Measurements from ENCODE around the gene PRDM11.
A peak's percentile ranks its signal among the peaks of the same experiment; 100 is the strongest.

Gene PRDM11

DNA sequence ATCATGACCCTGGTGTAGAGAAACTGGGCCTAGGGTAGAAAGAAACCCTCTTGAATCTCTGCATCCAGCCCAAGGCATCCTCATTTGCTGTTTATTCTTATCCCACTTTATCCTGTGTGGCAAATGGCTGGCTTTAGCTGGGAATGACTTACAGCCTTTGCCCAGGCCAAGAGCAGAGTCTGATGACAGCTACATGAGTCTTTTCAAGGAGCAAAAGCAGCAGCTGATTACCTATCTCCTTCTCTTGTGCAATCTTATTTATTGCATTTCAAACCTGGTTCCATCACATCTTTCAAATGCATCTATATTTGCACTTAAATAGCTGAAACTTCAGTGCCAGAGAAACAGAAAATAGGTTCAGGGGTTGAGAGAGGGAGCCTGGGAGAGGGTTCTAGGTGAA, 113.6 kb downstream of the PRDM11 start:
- DNase-seq (ENCODE audit: low read depth in 2 of 2) = no peak

DNA sequence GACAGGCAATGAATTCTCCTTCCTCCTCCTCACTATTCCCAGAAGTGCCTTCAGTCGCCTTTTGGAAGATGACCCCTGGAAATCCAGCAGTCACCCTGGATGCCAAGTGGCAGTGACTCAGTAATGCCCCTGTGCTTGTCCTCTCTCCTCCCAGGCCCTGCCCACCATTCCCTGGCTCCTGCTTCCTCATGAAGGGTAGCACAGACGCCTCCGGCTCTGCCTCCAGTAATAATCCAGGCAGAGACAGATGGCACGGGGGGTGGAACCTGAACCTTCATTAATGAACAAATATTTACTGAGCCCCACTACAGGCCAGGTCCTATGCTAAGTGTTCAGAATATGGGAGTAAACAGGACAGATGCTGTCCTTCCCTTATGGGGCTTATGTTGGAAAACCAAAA, 116.5 kb downstream of the PRDM11 start:
- no peak for DNase-seq (ENCODE audit: low read depth in 2 of 2)

- no peak for DNase-seq (ENCODE audit: low read depth in 2 of 2)
These were observed 117.3 kb downstream of the PRDM11 start for GRCh38 chr11:45263773-45264172.

DNA sequence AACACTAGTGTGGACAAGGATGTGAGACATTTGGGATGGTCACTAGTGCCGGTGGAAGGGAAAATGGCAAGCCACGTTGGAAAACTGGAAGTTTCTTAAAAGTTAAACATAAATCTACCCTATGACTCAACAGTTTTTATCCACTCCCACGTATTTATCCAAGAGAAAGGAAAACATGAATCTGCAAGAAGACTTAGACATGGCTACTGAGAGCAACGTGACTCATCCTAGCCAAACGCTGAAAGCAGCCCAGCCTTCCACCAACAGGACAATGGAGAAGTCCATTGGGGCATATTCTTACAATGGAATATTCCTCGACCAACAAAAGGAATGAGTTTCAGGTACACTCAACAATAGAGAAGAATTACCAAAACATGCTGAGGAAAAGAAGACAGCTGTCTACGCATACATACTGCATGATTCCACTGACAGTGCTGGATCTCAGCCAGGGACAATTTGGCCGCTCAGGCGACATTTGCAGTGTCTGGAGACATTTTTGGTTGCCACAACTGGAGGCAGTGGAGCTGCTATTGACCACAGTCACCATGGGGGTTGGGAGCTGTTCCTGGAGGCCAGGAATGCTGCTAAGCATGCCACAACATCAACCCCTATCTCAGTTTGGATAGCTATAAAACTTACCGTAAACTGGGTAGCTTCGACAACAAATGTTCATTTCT, 118.5 kb downstream of the PRDM11 start:
- DNase-seq (ENCODE audit: low read depth in 2 of 2) = no peak

DNA sequence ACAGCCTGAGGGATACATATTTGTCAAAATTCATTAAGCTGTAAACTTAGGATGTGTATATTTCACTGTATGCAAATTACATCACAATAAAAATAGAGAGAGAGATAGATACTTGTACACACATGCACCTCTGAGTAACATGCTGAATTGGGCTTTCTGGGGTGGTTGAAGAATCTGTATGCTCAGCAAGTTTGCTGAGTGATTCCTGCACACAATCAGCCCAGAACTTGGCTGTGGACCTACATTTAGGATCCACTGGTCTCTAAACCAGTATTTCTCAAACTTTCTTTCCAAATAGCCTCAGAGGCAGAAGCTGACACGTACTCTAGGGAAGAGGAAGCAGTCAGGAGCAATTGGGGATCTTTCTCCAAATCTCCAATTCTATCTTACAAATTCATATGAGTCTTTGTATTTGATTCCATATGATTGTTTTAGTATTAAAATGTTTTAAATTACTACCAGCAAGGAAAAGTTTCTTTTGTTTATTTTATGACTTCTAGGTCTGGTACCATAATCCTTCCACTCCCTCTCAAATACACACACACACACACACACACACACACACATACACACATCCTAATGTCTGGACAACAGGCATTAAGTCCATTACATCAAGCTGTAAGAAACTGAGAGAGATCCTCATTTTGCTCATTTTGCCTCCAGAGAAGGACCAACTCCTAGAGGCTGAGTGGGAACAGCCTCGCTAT, 119.7 kb downstream of the PRDM11 start:
- DNase-seq (ENCODE audit: low read depth in 2 of 2) = no peak

DNA sequence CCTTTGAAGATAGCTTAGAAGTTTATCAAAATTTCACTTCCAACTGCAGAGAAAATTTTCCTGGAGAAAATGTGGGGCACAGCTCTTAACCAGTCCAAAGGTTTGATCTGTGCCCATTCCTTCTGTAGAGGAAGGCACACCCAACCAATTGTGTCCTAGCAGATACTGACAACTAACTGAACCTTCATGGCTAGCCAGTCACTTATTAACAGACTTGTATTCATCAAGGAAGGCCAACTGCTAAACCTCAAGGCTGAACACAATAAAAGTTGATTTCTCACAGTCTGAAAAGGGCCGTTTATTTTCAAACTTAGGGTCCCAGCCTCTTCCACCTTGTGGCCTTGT, 120.2 kb downstream of the PRDM11 start:
- no peak for DNase-seq (ENCODE audit: low read depth in 2 of 2)

GRCh38 chr11:45267052-45267451, 120.6 kb downstream of the PRDM11 start:
- peak; percentile 20 to 55 for DNase-seq (ENCODE audit: low read depth in 2 of 2)

DNA sequence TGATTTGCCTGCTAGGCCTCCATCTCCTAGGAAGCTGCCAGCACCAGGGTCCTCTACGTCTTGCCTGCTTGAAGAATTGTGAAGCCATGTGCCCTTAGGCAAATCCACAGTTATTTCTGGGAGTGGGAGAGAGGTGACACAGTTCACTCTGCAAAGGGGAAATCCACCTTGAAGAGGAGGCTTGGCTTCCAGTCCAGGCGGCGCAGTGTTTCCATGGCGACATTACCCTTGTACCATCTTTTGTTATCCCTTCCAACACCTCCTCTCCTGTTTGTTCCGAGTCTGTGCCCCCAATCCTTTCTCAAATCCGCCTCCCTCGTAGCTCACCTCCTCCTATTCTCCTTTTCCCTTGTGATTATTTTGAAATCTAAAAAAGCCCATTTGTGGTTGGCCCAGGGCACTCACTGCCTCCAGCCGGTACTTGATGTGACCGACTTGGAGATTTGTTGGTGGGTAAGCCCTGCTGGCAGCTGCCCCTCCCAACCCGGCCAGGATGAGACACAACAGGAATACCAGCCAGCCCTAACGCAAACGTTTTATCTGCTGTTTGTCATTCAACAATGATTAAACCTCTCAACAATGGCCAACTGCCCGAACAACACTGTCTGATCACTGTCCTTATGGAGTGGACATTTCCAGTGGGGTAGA, 121.3 kb downstream of the PRDM11 start:
- DNase-seq (ENCODE audit: low read depth in 2 of 2) = no peak

GRCh38 chr11:45269678-45270077, 123.2 kb downstream of the PRDM11 start:
- DNase-seq (ENCODE audit: low read depth in 2 of 2) = no peak

DNA sequence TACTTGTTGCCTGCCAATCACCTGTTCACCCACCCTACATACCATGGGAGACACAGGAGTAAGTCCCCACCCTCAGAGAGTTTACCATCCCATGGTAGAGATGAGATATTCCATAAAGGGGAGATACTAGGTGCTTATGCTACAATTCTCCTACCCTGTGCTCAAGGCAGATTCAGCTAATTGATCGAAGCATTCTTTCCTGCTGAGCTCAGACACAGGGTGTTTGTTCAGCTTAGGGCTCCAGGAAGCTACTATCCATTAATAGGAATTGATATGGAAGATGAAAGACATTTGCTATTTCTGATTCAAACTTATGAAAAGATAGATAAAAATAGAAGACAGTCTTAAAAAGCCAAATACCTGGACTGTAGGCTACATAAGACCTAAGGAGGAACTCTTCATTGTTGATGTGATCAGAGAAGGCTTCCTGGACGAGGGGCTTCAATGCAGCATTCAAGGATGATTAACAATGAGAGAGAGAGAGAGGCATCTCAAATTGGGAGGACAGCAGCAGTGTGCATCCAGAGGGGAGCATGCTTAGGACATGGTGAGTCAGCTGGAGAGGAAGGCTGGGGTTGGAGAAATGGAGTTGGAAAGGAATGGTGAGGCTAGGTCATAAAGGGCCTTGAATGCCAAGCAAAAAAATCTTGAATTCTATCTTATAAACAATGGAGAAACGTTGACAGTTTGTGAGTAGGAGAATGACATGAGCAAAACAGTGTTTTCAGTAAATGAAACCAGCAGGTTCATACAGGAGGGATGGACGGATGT, 124.7 kb downstream of the PRDM11 start:
- no peak for DNase-seq (ENCODE audit: low read depth in 2 of 2)

GRCh38 chr11:45272701-45273100, 126.3 kb downstream of the PRDM11 start:
- no peak for DNase-seq (ENCODE audit: low read depth in 2 of 2)

DNA sequence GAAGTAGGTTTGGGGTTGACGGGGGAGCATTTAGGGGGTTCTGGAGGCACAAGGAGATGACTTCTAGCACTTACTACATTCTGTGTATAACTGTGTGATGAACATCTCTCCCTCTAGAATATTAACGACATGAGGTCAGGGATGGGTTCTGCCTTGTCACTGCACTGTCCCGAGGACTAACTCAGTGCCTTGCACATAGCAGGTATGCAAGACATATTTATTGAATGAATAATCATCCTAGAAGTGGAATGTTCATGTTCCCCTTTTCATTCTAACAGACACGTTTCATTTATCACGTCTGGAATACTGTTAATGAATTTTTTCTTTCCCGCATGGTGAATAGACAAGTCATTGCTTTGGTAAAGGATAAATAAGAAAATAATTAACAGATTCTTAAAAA, 127.1 kb downstream of the PRDM11 start:
- DNase-seq (ENCODE audit: low read depth in 2 of 2) = no peak

DNA sequence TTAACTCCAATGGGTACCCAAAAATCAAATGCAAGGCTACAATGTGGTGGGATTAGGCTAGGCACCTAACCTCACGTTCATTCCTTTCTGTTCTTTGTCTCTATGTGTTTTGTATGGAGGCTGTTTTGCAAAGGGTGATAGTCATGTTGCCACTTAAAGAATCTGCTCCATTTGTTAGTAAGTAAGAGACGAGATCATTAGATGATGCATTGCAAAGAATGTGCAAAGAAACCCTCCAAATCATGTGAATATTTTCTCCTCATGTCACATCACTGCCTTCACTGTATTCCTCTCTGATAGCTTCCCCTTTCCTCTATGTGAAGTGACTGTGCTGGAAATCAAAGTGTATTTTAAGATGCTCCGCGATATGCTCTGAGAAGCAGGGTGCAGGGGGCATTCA, 127.8 kb downstream of the PRDM11 start:
- DNase-seq (ENCODE audit: low read depth in 2 of 2) = no peak

DNA sequence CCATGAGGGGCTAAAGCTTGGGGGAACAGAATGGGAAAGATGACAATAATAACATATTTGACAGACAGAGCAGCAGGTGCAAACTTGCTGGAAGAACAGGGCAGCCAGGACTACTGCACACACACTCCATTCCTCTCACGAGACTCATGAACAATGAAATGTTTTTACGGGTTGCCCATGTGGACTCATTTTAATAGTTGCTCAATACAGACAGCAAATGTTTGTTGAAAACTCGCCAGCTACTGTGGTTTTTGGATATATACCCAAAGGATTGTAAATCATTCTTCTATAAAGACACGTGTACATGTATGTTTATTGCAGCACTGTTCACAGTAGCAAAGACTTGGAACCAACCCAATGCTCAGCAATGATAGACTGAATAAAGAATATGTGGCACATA, 129.4 kb downstream of the PRDM11 start:
- no peak for DNase-seq (ENCODE audit: low read depth in 2 of 2)

DNA sequence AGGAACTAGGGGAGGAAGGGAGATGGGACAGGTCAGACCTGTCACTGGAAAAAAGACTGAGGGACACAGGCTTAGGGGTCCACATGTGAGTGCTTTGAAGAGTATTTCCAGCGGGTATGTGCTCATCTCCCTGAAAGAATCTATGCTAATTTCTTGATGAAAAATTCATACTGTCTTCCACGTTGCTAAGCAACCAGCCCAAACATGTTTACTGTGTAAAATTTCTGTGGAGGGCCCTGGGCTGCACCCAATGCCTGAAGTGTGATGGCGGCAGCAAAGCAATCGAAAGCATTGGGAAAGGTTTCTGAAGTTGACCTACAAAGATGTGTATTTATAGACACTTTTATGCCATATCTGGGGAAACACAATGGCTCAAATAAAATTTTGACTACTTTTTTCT, 132.3 kb downstream of the PRDM11 start:
- no peak for DNase-seq (ENCODE audit: low read depth in 2 of 2)

DNA sequence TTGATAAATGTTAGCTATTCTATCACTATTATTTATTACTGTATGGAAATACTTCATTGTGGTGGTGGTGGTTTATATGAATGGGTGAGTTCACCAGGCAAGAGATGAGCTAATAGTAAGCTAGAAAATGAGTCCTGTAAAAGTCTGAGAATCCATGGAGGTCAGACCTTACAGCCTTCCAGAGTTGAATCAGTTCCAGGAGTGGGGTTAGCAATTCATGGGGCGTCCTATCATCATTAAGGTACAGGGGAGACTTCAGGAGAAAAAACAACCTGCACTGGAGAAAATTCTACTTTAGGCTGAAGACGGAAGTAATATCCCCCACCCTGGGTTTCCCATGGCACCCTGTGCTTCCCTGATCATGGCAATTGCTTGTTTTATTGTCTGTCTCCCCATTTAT, 133.2 kb downstream of the PRDM11 start:
- DNase-seq (ENCODE audit: low read depth in 2 of 2) = no peak

GRCh38 chr11:45280449-45280848, 134.0 kb downstream of the PRDM11 start:
- DNase-seq (ENCODE audit: low read depth in 2 of 2) = no peak

DNA sequence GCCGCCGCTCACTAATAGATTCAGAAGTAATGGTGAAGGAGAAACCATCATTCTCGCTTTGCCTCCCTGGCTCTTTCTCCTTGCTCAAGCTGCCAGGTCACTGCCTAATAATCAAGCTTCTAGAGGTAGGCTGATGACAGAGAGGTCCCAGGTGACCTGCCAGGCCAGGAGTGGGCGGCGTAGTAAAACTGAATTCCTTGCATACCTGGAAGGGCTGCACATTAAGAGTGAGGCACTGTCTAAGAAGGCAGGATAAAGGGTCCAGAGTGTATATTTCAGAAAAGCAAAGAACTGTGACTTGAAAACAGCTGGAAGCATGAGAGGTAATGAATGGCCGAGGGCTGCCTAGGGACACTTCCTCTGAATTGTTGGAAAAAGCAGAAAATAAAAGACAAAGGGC, 135.6 kb downstream of the PRDM11 start:
- no peak for DNase-seq (ENCODE audit: low read depth in 2 of 2)

Data from stimulated activated CD4-positive, alpha-beta T cell treated with anti-CD3 and anti-CD28 coated beads, Interleukin-4, amount 100 ng/mL, for 48 hours (primary cell).